HCT116 (cell line): ENCODE results near the gene SDK1. TPM values are rescaled to one million over a fixed set of nuclear protein-coding genes. Genes with fewer than 3 reads are reported as not detected.

Experiments
- ATAC-seq: fragments of 200-7000 bp; cut with Tn5 transposase; 2 replicates; pipeline ENCODE4 v1.9.1; 2020; ENCODE audit warnings: mild to moderate bottlenecking, moderate library complexity
- BruUV-seq: library from RNA; stranded (reverse); fragments of 400-500 nt; replicated peaks from 2 replicates; lab custom pipeline; 2021; lab: Mats Ljungman, UMichigan
- CTCF ChIA-PET: fragments of 300-600 bp; sonication (Branson Sonifier 250); formaldehyde crosslinking; loops from one replicate; lab custom pipeline; 2021; ENCODE audit warnings: antibody characterized with exemption; lab: Charles Lee
- POLR2A ChIA-PET: fragments of 300-600, 350-600 bp; sonication (Branson Sonifier 250); formaldehyde crosslinking; loops from one replicate; lab custom pipeline; 2021; ENCODE audit warnings: antibody characterized with exemption; lab: Charles Lee
- RAD21 ChIA-PET, 2 experiments: fragments of 300-600 bp; sonication (Branson Sonifier 250); formaldehyde crosslinking; loops; one replicate each; lab custom pipeline; 2023; ENCODE audit warnings: low total read pairs in 2 of 2; ENCODE audit not compliant: uncharacterized antibody in 2 of 2, unreplicated experiment in 2 of 2, low non-redundant PET in 1 of 2; lab: Charles Lee
- DNase-seq: peaks from one replicate; pipeline ENCODE4 v3.0.0-alpha.2; 2010; ENCODE audit warnings: low read depth, low spot score
- H2AFZ ChIP-seq: fragments of 200-600 bp; shearing (Covaris generic), sonication (generic); 2 replicates; pipeline ENCODE4 v1.6.1; 2017; ENCODE audit warnings: low read depth, mixed run types, mixed read lengths, antibody characterized with exemption, low read length; ENCODE audit not compliant: poor library complexity, severe bottlenecking
- H3K27ac ChIP-seq: 2 replicates; pipeline ENCODE4 v1.5.1; 2012; ENCODE audit warnings: low read depth, low read length
- H3K27me3 ChIP-seq: fragments of 200-600 bp; sonication (generic); 2 replicates; pipeline ENCODE4 v1.6.1; 2016; ENCODE audit warnings: mixed run types, low read length, mixed read lengths; ENCODE audit not compliant: insufficient read depth
- H3K36me3 ChIP-seq, 2 experiments: fragments of 200-500 bp in 1 of 2; fragments of 200-600 bp in 1 of 2; sonication (Bioruptor generic) in 1 of 2; sonication (generic) in 1 of 2; 2 replicates each; pipeline versions ENCODE4 v1.5.1 to v1.6.1; 2014 to 2016; ENCODE audit warnings: low read length in 2 of 2, inconsistent platforms in 1 of 2, mixed read lengths in 1 of 2, mixed run types in 1 of 2; ENCODE audit not compliant: insufficient read depth in 2 of 2, control insufficient read depth in 1 of 2
- H3K4me1 ChIP-seq, 2 experiments: fragments of 200-600 bp in 1 of 2; sonication (generic) in 1 of 2; 2 replicates each; pipeline versions ENCODE4 v1.5.1 to v1.6.1; 2012 to 2017; ENCODE audit warnings: low read length in 2 of 2, inconsistent platforms in 1 of 2, mild to moderate bottlenecking in 1 of 2, mixed read lengths in 1 of 2, mixed run types in 1 of 2, moderate library complexity in 1 of 2; ENCODE audit not compliant: insufficient read depth in 2 of 2, control insufficient read depth in 1 of 2
- H3K4me2 ChIP-seq: fragments of 200-600 bp; sonication (generic); 2 replicates; pipeline ENCODE4 v1.6.1; 2017; ENCODE audit warnings: mixed run types, low read length, mixed read lengths
- H3K4me3 ChIP-seq, 2 experiments: fragments of 200-600 bp in 1 of 2; sonication (generic) in 1 of 2; replicated peaks in 1 of 2; 2 replicates each; pipeline ENCODE4 v1.5.1; 2011 to 2016; ENCODE audit warnings: low read length in 2 of 2, control low read depth in 1 of 2, low read depth in 1 of 2, mild to moderate bottlenecking in 1 of 2, mixed read lengths in 1 of 2, mixed run types in 1 of 2
- H3K79me2 ChIP-seq: fragments of 200-600 bp; sonication (generic); 2 replicates; pipeline ENCODE4 v1.6.1; 2017; ENCODE audit warnings: mild to moderate bottlenecking, mixed run types, low read length, moderate library complexity, mixed read lengths; ENCODE audit not compliant: insufficient read depth
- H3K9ac ChIP-seq: fragments of 200-600 bp; sonication (generic); 2 replicates; pipeline ENCODE4 v1.6.1; 2016; ENCODE audit warnings: low read length, mixed read lengths
- H3K9me2 ChIP-seq: fragments of 200-600 bp; sonication (generic), shearing (Covaris generic); 2 replicates; pipeline ENCODE4 v1.6.1; 2017; ENCODE audit warnings: mixed run types, mild to moderate bottlenecking, moderate library complexity; ENCODE audit not compliant: insufficient read depth
- H3K9me3 ChIP-seq, 2 experiments: fragments of 200-500 bp in 1 of 2; fragments of 200-600 bp in 1 of 2; sonication (Bioruptor generic) in 1 of 2; sonication (generic) in 1 of 2; 2 replicates each; pipeline ENCODE4 v1.6.1; 2014 to 2017; ENCODE audit warnings: low read length in 2 of 2, mixed read lengths in 2 of 2, inconsistent platforms in 1 of 2, low read depth in 1 of 2, mild to moderate bottlenecking in 1 of 2, mixed run types in 1 of 2, moderate library complexity in 1 of 2; ENCODE audit not compliant: control insufficient read depth in 1 of 2, insufficient read depth in 1 of 2
- H4K20me1 ChIP-seq: fragments of 200-600 bp; sonication (generic), shearing (Covaris generic); 2 replicates; pipeline ENCODE4 v1.6.1; 2017; ENCODE audit warnings: mixed run types, mild to moderate bottlenecking, moderate library complexity; ENCODE audit not compliant: insufficient read depth
- CBX3 ChIP-seq: IDR thresholded peaks from 2 replicates; pipeline ENCODE4 v1.6.1; 2012; ENCODE audit warnings: low read depth
- EGR1 ChIP-seq: IDR thresholded peaks from 2 replicates; pipeline ENCODE4 v1.6.1; 2012; ENCODE audit warnings: low read depth
- ELF1 ChIP-seq: IDR thresholded peaks from 2 replicates; pipeline ENCODE4 v1.6.1; 2012; ENCODE audit warnings: low read depth, borderline replicate concordance
- EZH2 ChIP-seq: fragments of 200-600 bp; sonication (generic); IDR thresholded peaks from 2 replicates; pipeline ENCODE4 v1.6.1; 2017; ENCODE audit warnings: antibody characterized with exemption, mixed run types
- EZH2phosphoT487 ChIP-seq: fragments of 200-600 bp; IDR thresholded peaks from 2 replicates; pipeline ENCODE4 v1.6.1; 2018; ENCODE audit warnings: antibody characterized with exemption, borderline replicate concordance
- FOSL1 ChIP-seq: IDR thresholded peaks from 2 replicates; pipeline ENCODE4 v1.6.1; 2012; ENCODE audit warnings: low read depth
- JUND ChIP-seq: IDR thresholded peaks from 2 replicates; pipeline ENCODE4 v1.6.1; 2012
- MAX ChIP-seq: IDR thresholded peaks from 2 replicates; pipeline ENCODE4 v1.6.1; 2012
- POLR2A ChIP-seq: IDR thresholded peaks from 2 replicates; pipeline ENCODE4 v1.7.0; 2011; ENCODE audit warnings: borderline replicate concordance; ENCODE audit not compliant: insufficient read depth, insufficient read length; ENCODE audit errors: extremely low read depth
- POLR2AphosphoS5 ChIP-seq: IDR thresholded peaks from 2 replicates; pipeline ENCODE4 v1.6.1; 2011; ENCODE audit warnings: mild to moderate bottlenecking, low read depth, low read length, moderate library complexity
- RAD21 ChIP-seq: IDR thresholded peaks from 2 replicates; pipeline ENCODE4 v1.6.1; 2012; ENCODE audit warnings: low read depth, mild to moderate bottlenecking
- REST ChIP-seq: IDR thresholded peaks from 2 replicates; pipeline ENCODE4 v1.6.1; 2012; ENCODE audit warnings: low read depth
- SIN3A ChIP-seq: IDR thresholded peaks from 2 replicates; pipeline ENCODE4 v1.6.1; 2012; ENCODE audit warnings: low read depth
- SP1 ChIP-seq: IDR thresholded peaks from 2 replicates; pipeline ENCODE4 v1.6.1; 2012; ENCODE audit warnings: low read depth
- SRF ChIP-seq: IDR thresholded peaks from 2 replicates; pipeline ENCODE4 v1.6.1; 2012; ENCODE audit warnings: low read depth
- TCF7L2 ChIP-seq: IDR thresholded peaks from 2 replicates; pipeline ENCODE4 v1.7.0; 2011; ENCODE audit warnings: borderline replicate concordance, inconsistent platforms; ENCODE audit not compliant: insufficient read depth, insufficient read length; ENCODE audit errors: extremely low read depth
- ZBTB33 ChIP-seq: IDR thresholded peaks from 2 replicates; pipeline ENCODE4 v1.6.1; 2011; ENCODE audit warnings: mild to moderate bottlenecking, low read length, moderate library complexity; ENCODE audit not compliant: insufficient replicate concordance; ENCODE audit errors: extremely low read depth
- ZFX ChIP-seq: fragments of 450-650 bp; IDR thresholded peaks from 2 replicates; pipeline ENCODE4 v1.6.1; 2017
- ZNF274 ChIP-seq: fragments of 200-500 bp; sonication (Bioruptor generic); IDR thresholded peaks from 2 replicates; pipeline ENCODE4 v1.6.1; 2014; ENCODE audit warnings: mild to moderate bottlenecking, low read depth, low read length, inconsistent platforms
- intact Hi-C: fragments of 100-400 bp; cut with micrococcal nuclease; formaldehyde crosslinking; loops from 2 replicates; pipeline ENCODE4 v1.10.0; 2022
- total RNA-seq: library from RNA; stranded (reverse); gene quantifications from one replicate; pipeline ENCODE4 v1.2.1, GENCODE V29; 2021; ENCODE audit not compliant: unreplicated experiment

SDK1 gene
- total RNA-seq, 1 experiment from 2014 or later, result 0.05 TPM

- ATAC-seq, result no peak
- no peak overlapping the region for H3K4me2 ChIP-seq
- H2AFZ ChIP-seq, result no peak overlapping the region
- no peaks in the 10 kb centered on the region for H3K9me3 ChIP-seq
- no peak overlapping the region for H3K9ac ChIP-seq
- TF ChIP-seq ZFX (no peak), EGR1 (no peak), ZNF274 (no peak), SP1 (no peak), EZH2phosphoT487 (no peak), POLR2AphosphoS5 (no peak), FOSL1 (no peak), ZBTB33 (no peak), CBX3 (no peak), RAD21 (no peak), REST (no peak), EZH2 (no peak), MAX (no peak), SRF (no peak), POLR2A (no peak), JUND (no peak), ELF1 (no peak), SIN3A (no peak), TCF7L2 (no peak)
- no peak for DNase-seq
- ChIA-PET RAD21 (no interaction called here), POLR2A (no interaction called here), CTCF (no interaction called here)
- H3K79me2 ChIP-seq, result no peaks in the 10 kb centered on the region
- H4K20me1 ChIP-seq, result no peaks in the 10 kb centered on the region; the same call in 1 of the 2 replicates
- no peaks in the 10 kb centered on the region for H3K4me1 ChIP-seq
- peaks cover 90% of the 10 kb centered on the region for H3K27me3 ChIP-seq
- no TSS peak for BruUV-seq
- intact Hi-C loops, result no loop called here
- no peaks in the 10 kb centered on the region for H3K36me3 ChIP-seq
- no peak overlapping the region for H3K27ac ChIP-seq
- H3K9me2 ChIP-seq, result no peaks in the 10 kb centered on the region
- no peak overlapping the region for H3K4me3 ChIP-seq
Observed at GRCh38 chr7:3374239-3374638, 73.2 kb downstream of the SDK1 start.
